ENCODE data around the gene HDAC8. TPM values are rescaled to one million over a fixed set of nuclear protein-coding genes. Genes with fewer than 3 reads are reported as not detected.

Gene HDAC8
- total RNA-seq, 1 experiment from 2014 or later = 21.4 TPM

DNA sequence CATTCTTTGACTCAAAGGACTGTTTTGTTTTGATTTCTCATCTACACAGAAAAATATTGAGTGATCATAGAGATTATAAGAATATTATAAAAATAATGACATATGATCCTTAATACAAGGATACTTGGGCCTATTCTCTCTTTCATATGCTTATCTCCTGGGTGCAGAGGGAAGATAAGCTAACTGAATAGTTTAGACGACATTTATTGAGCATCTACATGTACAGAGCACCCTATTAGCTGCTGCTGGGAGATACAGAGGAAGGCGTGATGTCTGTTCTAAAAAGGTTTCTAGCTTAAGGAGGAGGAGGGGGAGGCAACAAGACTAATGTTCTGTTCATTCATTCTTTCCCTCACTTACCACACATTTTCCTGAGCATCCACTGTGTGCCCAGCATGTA, 106.8 kb downstream of the HDAC8 start:
- H3K4me1 ChIP-seq (ENCODE audit: insufficient read depth, low read length) = no peaks in the 10 kb centered on the region
- H3K56ac ChIP-seq (ENCODE audit: insufficient read length, low read depth, low read length) = no peak overlapping the region
- H3K27me3 ChIP-seq (ENCODE audit: insufficient read depth, low read length) = no peaks in the 10 kb centered on the region
- no peak overlapping the region for H3T11ph ChIP-seq (ENCODE audit: low read length)
- no peak overlapping the region for H2BK15ac ChIP-seq (ENCODE audit: low read depth, low read length)
- H3K18ac ChIP-seq (ENCODE audit: insufficient read length, low read depth, low read length) = no peak overlapping the region
- WGBS (ENCODE audit: extremely low coverage, insufficient read length, low lambda C conversion rate) = no CpG with 5 or more reads among the region's 2 CpGs
- Mint-ChIP-seq H3K27ac (no peak overlapping the region), H3K9me3 (peaks cover 73 to 74% of the 10 kb centered on the region in 2 experiments), H3K27me3 (ENCODE audit: low read depth) (no peaks in the 10 kb centered on the region), H3K4me1 (no peaks in the 10 kb centered on the region), H3K4me3 (no peak overlapping the region), H3K36me3 (ENCODE audit: insufficient read depth in 1 of 3, low read depth in 3 of 3) (peaks cover 2 to 17% (median 10%) of the 10 kb centered on the region in 3 experiments; a peak in 6 of 7 replicates)
- TF ChIP-seq, protein P1, sequence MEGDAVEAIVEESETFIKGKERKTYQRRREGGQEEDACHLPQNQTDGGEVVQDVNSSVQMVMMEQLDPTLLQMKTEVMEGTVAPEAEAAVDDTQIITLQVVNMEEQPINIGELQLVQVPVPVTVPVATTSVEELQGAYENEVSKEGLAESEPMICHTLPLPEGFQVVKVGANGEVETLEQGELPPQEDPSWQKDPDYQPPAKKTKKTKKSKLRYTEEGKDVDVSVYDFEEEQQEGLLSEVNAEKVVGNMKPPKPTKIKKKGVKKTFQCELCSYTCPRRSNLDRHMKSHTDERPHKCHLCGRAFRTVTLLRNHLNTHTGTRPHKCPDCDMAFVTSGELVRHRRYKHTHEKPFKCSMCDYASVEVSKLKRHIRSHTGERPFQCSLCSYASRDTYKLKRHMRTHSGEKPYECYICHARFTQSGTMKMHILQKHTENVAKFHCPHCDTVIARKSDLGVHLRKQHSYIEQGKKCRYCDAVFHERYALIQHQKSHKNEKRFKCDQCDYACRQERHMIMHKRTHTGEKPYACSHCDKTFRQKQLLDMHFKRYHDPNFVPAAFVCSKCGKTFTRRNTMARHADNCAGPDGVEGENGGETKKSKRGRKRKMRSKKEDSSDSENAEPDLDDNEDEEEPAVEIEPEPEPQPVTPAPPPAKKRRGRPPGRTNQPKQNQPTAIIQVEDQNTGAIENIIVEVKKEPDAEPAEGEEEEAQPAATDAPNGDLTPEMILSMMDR (conservative IDR thresholded peaks at IDR 0.05) = no peak
- no peak overlapping the region for H2BK12ac ChIP-seq (ENCODE audit: insufficient read length, low read depth, low read length)
- H4K8ac ChIP-seq (replicated peaks; ENCODE audit: insufficient read length, low read depth, low read length) = no peak overlapping the region
- DNase-seq = no peak
- no peak overlapping the region for H3K9ac ChIP-seq (ENCODE audit: extremely low read depth, insufficient read length, low read length)
- H2BK20ac ChIP-seq (ENCODE audit: low read depth, low read length, poor library complexity, severe bottlenecking) = no peak overlapping the region
- no peak overlapping the region for H3K27ac ChIP-seq (ENCODE audit: insufficient read length, low read depth, low read length)
- no peak overlapping the region for H3K4ac ChIP-seq (ENCODE audit: low read depth, low read length)
- H3K4me2 ChIP-seq (ENCODE audit: insufficient read depth, insufficient read length, low read length) = no peak overlapping the region
- H3K23ac ChIP-seq (ENCODE audit: insufficient read length, low read depth, low read length) = no peak overlapping the region
- H3K14ac ChIP-seq (ENCODE audit: insufficient read depth, low read length) = no peak overlapping the region
- no peaks in the 10 kb centered on the region for H4K20me1 ChIP-seq (ENCODE audit: control insufficient read depth, insufficient read depth, insufficient read length)
- no peaks in the 10 kb centered on the region for H3K23me2 ChIP-seq (ENCODE audit: insufficient read length, low read depth, low read length, poor library complexity, severe bottlenecking)
- no peak overlapping the region for H2BK5ac ChIP-seq (ENCODE audit: insufficient read length, low read length)
- no peak overlapping the region for H2BK120ac ChIP-seq (ENCODE audit: low read depth, low read length, poor library complexity, severe bottlenecking)
- H2AK5ac ChIP-seq (ENCODE audit: insufficient read length, low read length) = no peak overlapping the region
- H2AFZ ChIP-seq (ENCODE audit: low read length) = no peak overlapping the region
- no peak overlapping the region for H4K91ac ChIP-seq (ENCODE audit: insufficient read length, low read depth, low read length)
- no peaks in the 10 kb centered on the region for H3K79me1 ChIP-seq (ENCODE audit: insufficient read depth, low read depth, low read length, poor library complexity, severe bottlenecking)
- H4K5ac ChIP-seq (ENCODE audit: insufficient read length, low read depth, low read length) = no peak overlapping the region
- no peaks in the 10 kb centered on the region for H3K79me2 ChIP-seq (ENCODE audit: insufficient read depth, low read length)
- H3K9me3 ChIP-seq (ENCODE audit: control insufficient read depth, low read depth, low read length) = peaks cover 46% of the 10 kb centered on the region
